ENCODE results near the gene INPP5D. TPM values are rescaled to one million over a fixed set of nuclear protein-coding genes. Genes with fewer than 3 reads are reported as not detected.

The INPP5D gene
- total and polyA plus RNA-seq, 2 of the 13 experiments (the other 11 are each of a cell fraction or from before 2014, with no cell fraction given) = 16.7 to 18.0 TPM

DNA sequence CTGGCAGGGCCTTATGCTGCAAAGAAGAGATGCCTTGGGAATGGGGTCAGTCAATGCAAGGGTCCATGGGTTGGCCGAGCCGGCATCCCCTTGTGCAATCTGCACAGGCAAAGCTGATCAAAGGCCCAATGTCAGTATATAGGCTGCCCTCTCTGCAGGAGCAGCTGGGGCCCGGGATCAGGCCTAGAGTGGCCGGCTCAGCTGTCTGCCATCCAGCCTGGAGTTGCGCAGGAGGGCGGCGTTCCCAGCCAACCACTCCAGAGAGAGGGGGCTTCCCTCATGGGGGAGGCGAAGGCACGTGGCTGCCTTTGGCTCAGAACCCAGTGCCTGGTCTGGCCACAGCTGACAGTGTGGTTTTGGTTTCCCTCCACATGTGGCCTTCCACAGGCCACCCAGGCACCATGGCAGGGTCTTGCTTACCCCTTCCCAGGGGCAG, 3.9 kb downstream of the INPP5D start (continued):
- TF ChIP-seq ZNF605 (CRISPR knock-in tag; IDR thresholded peaks at IDR 0.05) = no peak
- no peak for TF ChIP-seq CCDC6 (CRISPR knock-in tag; IDR thresholded peaks at IDR 0.05)
- no peak for TF ChIP-seq BRD4 (CRISPR knock-in tag; IDR thresholded peaks at IDR 0.05)
- no peak; the same call in 2 of the 3 replicates for TF ChIP-seq MXI1 (IDR thresholded peaks at IDR 0.05; ENCODE audit: borderline replicate concordance, low read depth, low read length)
- no peak for TF ChIP-seq NONO (IDR thresholded peaks at IDR 0.05)
- peak; percentile 19; the same call in 1 of the 2 replicates for TF ChIP-seq NONO (CRISPR knock-in tag; conservative IDR thresholded peaks at IDR 0.05)
- TF ChIP-seq, protein P1, sequence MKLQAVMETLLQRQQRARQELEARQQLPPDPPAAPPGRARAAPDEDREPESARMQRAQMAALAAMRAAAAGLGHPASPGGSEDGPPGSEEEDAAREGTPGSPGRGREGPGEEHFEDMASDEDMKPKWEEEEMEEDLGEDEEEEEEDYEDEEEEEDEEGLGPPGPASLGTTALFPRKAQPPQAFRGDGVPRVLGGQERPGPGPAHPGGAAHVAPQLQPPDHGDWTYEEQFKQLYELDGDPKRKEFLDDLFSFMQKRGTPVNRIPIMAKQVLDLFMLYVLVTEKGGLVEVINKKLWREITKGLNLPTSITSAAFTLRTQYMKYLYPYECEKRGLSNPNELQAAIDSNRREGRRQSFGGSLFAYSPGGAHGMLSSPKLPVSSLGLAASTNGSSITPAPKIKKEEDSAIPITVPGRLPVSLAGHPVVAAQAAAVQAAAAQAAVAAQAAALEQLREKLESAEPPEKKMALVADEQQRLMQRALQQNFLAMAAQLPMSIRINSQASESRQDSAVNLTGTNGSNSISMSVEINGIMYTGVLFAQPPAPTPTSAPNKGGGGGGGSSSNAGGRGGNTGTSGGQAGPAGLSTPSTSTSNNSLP (IDR thresholded peaks at IDR 0.05; ENCODE audit: low read depth, low read length) = no peak
- no peak for TF ChIP-seq ZNF83 (CRISPR knock-in tag; IDR thresholded peaks at IDR 0.05; ENCODE audit: borderline replicate concordance)
- no peak for TF ChIP-seq NFE2L2 (IDR thresholded peaks at IDR 0.05; ENCODE audit: low read length)
- no peak for TF ChIP-seq EZH2 (conservative IDR thresholded peaks at IDR 0.05; ENCODE audit: low read depth, low read length)
- TF ChIP-seq, protein P2, sequence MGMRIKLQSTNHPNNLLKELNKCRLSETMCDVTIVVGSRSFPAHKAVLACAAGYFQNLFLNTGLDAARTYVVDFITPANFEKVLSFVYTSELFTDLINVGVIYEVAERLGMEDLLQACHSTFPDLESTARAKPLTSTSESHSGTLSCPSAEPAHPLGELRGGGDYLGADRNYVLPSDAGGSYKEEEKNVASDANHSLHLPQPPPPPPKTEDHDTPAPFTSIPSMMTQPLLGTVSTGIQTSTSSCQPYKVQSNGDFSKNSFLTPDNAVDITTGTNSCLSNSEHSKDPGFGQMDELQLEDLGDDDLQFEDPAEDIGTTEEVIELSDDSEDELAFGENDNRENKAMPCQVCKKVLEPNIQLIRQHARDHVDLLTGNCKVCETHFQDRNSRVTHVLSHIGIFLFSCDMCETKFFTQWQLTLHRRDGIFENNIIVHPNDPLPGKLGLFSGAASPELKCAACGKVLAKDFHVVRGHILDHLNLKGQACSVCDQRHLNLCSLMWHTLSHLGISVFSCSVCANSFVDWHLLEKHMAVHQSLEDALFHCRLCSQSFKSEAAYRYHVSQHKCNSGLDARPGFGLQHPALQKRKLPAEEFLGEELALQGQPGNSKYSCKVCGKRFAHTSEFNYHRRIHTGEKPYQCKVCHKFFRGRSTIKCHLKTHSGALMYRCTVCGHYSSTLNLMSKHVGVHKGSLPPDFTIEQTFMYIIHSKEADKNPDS (CRISPR knock-in tag; IDR thresholded peaks at IDR 0.05) = no peak; the same call in 1 of the 2 replicates
- TF ChIP-seq, protein P3, sequence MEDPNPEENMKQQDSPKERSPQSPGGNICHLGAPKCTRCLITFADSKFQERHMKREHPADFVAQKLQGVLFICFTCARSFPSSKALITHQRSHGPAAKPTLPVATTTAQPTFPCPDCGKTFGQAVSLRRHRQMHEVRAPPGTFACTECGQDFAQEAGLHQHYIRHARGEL (CRISPR knock-in tag; IDR thresholded peaks at IDR 0.05) = no peak
- TF ChIP-seq KDM6A (CRISPR knock-in tag; IDR thresholded peaks at IDR 0.05; ENCODE audit: low read depth) = no peak
- no peak for TF ChIP-seq HOXA5 (CRISPR knock-in tag; IDR thresholded peaks at IDR 0.05)
- no peak for TF ChIP-seq ZNF230 (CRISPR knock-in tag; IDR thresholded peaks at IDR 0.05)
- no peak for TF ChIP-seq NR2F6 (IDR thresholded peaks at IDR 0.05)
- TF ChIP-seq NR2F6 (CRISPR knock-in tag; IDR thresholded peaks at IDR 0.05) = peak; percentile 28; the same call in 1 of the 2 replicates
- TF ChIP-seq, protein P4, sequence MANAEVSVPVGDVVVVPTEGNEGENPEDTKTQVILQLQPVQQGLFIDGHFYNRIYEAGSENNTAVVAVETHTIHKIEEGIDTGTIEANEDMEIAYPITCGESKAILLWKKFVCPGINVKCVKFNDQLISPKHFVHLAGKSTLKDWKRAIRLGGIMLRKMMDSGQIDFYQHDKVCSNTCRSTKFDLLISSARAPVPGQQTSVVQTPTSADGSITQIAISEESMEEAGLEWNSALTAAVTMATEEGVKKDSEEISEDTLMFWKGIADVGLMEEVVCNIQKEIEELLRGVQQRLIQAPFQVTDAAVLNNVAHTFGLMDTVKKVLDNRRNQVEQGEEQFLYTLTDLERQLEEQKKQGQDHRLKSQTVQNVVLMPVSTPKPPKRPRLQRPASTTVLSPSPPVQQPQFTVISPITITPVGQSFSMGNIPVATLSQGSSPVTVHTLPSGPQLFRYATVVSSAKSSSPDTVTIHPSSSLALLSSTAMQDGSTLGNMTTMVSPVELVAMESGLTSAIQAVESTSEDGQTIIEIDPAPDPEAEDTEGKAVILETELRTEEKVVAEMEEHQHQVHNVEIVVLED (CRISPR knock-in tag; IDR thresholded peaks at IDR 0.05; ENCODE audit: borderline replicate concordance) = 0 out of 2 replicates have a peak, but pooled peaks have one; percentile 11
- TF ChIP-seq ARNTL (CRISPR knock-in tag; IDR thresholded peaks at IDR 0.05) = no peak
- TF ChIP-seq STAG1 (CRISPR knock-in tag; IDR thresholded peaks at IDR 0.05) = no peak
- TF ChIP-seq, protein P5, sequence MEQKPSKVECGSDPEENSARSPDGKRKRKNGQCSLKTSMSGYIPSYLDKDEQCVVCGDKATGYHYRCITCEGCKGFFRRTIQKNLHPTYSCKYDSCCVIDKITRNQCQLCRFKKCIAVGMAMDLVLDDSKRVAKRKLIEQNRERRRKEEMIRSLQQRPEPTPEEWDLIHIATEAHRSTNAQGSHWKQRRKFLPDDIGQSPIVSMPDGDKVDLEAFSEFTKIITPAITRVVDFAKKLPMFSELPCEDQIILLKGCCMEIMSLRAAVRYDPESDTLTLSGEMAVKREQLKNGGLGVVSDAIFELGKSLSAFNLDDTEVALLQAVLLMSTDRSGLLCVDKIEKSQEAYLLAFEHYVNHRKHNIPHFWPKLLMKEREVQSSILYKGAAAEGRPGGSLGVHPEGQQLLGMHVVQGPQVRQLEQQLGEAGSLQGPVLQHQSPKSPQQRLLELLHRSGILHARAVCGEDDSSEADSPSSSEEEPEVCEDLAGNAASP (CRISPR knock-in tag; IDR thresholded peaks at IDR 0.05; ENCODE audit: borderline replicate concordance) = no peak
- no peak for TF ChIP-seq PHF5A (CRISPR knock-in tag; IDR thresholded peaks at IDR 0.05; ENCODE audit: low read depth, unreplicated experiment)
- no peak for TF ChIP-seq ATRX (CRISPR knock-in tag; IDR thresholded peaks at IDR 0.05; ENCODE audit: borderline replicate concordance)
- TF ChIP-seq CEBPB (IDR thresholded peaks at IDR 0.05; ENCODE audit: borderline replicate concordance, low read depth, low read length) = peak; percentile 92
- no peak for TF ChIP-seq FOXP1 (IDR thresholded peaks at IDR 0.05)
- TF ChIP-seq FOXP1 (CRISPR knock-in tag; IDR thresholded peaks at IDR 0.05) = no peak
- TF ChIP-seq ZNF75D (CRISPR knock-in tag; IDR thresholded peaks at IDR 0.05; ENCODE audit: borderline replicate concordance) = no peak
- no peak for TF ChIP-seq SP2 (CRISPR knock-in tag; IDR thresholded peaks at IDR 0.05)
